ENCODE measurements around the gene PRKN.

PRKN gene

DNA sequence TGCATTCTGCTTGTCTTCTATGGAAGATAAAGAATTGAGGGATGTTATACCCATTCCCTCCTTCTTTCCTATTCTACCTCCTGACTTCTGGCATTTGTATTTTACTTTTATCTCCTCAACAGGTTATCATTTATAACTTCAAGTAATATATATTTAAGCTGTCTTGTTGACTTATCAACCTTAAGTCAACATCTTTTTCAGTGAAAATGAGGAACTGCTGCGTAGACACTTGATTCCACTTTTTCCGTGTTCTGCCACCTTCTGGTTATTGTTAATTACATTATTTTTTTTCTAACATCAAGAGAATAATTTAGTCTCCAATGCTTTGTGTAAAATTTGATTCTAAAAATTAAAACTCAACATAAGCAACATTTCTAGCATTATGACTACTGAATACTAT, 107.5 kb downstream of the PRKN start:
- DNase-seq, result no peak

DNA sequence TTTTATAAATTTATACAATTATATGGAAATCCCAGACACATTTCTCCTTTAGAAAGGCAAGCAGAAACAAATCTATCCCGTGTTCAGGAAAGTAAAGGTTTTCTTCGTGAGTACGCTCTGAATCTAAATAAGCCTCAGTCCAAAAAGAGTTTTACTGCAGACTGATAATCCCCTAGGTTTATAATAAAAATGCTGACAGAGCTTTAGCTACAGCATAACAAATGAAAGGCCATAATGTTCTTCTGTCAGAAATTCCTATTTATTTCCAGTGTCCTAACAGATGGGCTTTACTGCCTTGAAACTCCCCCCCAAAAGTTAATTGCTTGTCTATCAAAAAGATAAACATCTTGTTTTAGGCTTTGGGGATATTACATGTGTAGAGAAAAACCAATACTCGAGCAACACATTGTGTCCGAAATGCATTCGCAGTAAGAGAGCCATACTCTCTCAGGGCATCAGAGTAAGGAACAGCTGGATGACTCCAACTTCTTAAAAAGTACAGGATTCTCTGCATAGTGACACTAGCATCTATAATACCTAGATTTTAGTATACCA, 109.0 kb downstream of the PRKN start:
- DNase-seq, result no peak

DNA sequence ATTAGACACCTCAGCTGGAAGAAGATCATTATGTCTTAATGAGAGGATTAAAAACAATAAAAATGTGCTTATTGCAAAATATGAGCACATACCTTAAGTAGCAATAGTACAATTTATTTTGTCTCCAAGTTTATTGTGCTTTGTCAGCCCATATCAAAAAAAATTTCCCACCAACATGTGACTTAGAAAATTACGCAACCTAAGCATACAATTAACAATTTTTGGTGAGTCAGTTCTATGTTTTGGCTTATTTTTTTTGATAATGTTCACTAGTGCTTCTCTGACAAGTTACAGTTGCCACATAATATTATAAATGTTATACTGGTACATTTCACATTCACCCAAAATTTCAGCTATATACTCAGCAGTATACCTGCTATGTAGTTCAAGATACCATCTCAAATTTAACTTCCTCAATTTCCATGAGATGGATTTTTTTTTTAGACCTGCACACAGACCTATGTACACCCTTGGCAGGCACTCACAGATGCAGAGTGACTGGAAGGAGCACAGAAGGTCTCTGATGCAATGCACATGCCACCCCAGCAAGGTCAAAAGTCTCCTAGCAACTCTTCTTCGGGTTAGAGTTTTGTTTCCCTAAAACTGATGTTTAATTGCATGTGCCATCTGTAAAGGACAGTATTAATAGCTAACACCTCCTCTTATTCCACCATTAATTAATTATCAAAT, 112.4 kb downstream of the PRKN start:
- no peak for DNase-seq

DNA sequence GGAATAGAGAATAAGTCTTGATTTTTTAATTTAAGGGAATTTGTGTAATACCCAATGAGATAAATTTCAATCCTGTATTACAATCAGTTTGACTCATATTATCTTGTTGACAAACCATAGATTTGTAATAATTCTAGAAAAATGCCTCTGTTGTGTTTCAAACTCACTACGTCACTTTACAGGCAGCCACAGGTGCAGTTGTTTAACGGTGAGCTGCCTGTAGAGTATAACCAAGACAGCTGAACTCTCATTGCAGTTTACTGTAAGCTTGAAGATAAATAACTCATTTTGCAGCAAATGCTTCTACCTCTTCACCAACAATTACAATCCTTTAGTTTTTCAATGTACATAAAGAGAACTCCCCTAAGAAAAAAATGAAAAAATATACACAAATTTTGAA, 114.3 kb downstream of the PRKN start:
- no peak for DNase-seq

DNA sequence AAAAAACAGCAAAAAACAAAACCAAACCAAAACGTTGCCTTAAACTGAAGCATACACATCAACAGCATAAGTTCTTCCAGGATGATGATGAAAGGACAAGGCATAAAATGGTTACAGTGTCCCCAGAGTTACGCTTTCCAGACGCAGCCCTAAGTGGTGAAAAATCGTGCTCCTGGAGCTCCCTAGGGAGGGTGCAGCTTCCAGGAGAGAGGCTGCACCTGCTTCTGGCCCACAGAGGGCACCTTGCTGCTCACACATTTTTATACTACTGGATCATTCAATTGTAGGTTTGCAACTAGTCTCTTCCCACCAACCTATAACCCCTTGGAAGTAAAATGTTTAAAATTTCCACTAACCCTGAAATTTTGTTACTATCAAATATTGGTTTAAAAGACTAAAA, 115.0 kb downstream of the PRKN start:
- DNase-seq, result no peak

DNA sequence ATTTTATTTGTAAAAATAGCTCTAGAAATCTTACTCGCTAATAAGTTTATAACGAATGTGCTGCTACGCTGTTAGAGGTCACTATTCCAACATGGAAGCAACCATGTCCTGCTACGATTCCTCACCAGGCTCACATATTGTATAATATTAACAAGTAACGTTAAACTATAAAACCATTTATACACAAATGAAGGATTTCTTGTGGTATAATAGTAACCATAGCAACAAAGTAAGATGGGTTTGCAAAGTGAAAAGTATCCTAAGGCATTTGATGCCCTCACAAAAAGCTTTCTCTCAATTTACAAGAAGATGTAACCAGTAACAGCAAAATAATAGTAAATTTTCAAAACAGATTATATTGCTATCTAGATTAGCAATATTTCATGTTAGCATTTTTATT, 117.2 kb downstream of the PRKN start:
- DNase-seq, result no peak

DNA sequence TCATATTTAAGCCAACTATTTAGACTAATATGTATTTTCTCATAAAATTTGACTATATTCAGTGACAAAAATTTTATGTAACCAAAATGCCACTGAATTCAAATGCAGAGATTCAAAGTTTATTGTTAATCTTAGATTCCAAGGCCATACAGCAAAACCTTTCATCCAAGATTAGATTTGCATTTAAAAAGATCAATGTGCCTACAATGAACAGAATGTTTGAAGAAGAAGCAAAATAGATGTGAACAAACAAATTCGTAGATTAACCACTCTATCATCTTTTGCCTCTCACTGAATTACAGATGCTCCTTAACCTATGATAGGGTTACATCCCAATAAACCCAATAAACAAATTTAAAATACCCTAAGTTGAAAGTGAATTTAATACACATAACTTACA, 121.7 kb downstream of the PRKN start:
- DNase-seq, result no peak

DNA sequence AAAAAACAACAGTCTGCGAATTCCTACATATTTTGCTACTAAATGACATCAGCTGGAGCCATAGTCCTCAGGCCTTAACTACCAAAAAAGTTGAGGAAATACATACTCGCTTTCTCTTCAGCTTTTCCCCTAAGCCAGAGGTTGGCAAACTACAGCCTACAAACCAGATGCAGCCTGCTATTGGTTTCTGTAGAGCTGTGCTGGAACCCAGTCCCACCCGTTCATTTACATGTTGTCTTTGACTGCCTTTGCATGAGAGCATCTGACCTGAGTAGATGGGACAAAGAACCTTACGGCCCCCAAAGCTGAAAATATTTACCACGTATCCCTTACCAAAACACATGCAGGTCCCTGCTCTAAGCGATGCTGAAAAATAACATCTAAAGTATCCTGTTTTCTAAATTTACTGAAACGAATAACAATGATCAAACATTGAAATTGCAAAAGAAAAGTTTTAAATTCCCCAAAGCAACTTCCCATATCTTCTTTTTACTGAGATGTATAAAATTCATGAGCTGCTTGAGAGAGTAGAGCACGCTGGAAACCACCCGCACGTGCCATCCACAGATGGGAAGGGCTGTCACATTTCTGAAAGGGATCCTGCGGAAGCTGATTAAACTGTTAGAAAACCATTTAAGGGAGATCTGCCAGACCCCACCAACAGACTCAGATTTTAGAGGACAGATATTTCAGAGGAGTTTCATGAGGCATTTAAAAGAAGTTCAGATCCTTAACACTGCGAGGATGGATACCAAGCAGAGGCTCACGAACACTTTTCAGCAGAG, 124.1 kb downstream of the PRKN start:
- no peak for DNase-seq

DNA sequence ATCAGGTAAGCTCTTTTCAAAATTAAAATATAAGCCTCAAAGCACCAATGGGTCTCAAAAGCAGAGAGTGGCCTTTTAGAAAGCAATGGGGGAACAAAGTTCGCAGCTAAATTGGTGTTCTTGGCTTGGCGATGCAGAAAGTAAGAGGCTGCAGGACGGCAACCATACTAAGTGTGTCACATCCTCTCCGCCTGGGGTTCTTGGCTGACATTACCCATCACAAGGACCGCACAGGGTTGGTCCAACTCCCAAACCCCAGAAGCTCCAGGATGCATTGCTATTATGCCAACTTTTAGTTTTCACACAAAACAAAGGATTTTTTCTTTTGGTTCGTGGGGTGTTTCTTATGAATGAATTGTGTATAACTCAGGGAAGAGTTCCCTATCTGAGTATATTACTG, 124.8 kb downstream of the PRKN start:
- DNase-seq, result peak in 5 of 56 donors; percentile 4 to 16 (median 4)

DNA sequence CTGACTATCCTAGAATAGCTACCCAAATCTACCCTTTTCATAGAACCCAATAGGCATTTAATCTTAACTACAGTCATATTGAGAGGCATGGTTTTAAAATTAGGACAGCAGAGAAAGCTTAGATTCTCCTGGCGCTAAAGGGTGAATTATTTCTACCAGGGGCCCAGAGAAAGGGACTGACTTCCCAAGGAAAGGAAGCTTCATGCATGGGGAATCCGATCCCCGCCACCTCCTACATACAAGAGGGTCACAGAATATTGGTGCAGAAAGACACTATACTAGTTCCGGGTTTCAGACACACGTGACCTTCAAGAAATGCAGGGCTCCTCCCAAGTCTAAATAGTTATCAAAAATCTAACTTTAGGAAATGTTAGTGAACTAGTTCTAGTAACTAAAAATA, 130.9 kb downstream of the PRKN start:
- DNase-seq, result no peak

DNA sequence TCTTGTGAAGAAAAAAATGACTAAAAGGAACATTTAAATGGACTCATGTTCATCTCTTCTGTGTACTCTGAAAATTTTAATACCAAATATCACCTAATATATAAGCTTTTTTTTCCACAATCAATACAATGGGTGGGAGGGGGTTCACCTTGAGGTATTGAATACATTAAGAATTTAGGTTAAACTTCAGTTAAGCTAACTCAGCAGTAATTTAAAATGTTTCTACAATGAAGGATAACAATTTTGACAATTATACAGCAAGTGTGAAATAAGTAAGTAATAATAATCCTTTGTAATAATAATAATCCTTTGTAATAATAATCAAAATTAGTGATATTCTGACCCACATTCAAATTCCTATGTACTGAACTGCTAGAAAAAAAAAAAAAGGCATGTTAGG, 136.0 kb downstream of the PRKN start:
- DNase-seq, result no peak

DNA sequence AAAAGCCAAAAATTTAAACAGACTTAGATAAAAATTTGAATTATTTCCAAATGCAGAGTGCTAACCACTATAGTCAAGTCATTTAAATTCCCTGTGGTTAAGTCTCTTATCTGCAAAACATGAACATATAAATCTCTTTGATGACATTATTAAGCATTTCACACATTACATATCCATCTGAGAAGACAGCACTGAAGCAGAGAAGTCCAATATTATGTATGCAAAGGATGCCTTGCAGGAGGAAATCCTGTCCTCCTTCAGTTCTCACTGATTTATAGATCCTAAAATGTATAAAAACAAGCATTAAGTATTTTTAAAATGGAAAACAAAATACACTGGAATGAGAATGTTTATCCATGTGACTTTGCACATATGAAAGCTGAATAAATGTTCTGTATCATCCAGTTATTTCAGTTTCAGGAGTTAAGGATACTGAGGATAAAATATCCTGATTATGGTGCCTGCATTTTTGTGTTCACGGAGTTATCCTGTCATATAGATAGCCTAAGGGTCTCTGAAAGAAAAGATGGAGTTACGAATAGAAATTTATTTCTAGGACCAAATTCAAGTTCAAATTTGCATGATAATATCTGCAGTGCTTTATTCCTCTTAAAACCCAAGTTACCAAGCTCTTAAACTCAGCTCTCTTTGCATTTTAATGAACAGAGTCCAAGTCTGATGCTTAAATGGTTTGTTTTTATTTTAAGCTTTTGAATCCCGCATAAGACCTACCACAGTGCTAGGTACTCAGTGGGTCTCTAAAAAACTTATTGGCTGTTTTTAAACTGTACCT, 145.4 kb downstream of the PRKN start:
- no peak for DNase-seq

DNA sequence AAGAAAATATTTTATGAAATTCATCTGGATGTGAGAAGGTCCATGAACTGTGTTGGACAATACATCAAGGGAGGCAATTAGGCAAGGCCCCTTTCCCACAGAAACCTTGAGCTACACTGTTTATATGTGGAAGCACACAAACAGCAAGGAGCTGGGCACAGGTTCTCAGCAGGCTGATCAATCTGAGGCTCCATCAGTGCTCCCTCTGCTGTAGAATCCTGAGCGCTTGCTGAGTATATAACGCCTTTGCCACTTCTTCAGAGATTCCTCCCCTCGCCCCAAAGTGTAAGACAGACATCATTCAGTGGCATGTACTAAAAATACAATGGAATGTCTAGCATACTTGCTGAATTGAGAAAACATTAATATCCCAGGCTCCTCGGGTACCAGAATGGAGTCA, 146.9 kb downstream of the PRKN start:
- DNase-seq, result no peak

DNA sequence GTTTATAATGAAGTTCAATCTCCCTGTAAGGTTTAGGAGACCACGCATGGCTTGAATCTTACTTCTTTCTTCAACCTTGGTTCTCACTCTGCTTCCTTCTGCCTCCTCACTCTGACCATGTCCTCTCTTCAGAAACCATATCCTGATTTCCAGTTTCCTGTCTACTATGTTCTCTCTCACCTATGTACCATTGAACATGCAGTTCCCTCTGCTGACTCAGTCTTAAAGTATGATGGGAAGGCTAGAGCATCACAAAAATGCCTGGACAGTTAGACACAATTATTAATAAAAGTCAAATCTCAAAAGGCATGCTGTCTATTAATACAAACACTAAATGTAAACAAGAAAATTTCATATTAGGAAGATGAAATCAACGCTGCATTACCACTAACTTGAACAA, 151.6 kb downstream of the PRKN start:
- no peak for DNase-seq

DNA sequence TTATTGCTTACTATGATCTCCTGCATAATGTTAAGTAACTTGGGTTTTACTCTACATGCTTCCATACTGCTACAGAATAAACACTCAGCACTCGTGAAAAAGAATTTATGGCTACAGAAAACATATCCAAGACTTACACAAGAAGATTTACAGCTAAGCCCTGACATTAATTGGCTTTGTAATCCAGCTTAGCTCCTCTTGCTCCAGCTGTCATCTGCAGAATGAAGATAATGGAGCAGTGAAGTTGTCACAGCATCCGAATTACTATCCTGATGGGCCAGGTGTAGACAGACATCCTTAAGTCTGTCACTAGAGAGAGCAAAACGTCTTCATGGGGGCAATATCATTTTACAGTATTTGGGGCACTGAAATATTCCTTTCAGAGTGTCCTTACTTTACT, 155.3 kb downstream of the PRKN start:
- DNase-seq, result no peak

DNA sequence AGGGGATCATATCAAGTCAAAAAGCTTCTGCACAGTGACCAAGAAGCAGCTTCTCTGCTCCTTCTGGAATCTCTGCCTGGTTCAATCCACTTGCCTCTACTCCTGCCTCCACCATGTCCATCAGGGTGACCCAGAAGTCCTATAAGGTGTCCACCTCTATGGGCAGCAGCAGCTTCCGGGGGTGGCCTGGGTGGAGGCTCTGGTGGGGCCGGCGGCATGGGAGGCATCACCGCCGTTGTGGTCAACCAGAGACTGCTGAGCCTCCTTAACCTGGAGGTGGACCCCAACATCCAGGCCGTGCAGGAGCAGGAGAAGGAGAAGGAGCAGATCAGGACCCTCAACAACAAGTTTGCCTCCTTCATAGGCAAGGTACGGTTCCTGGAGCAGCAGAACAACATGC, 159.3 kb downstream of the PRKN start:
- no peak for DNase-seq

DNA sequence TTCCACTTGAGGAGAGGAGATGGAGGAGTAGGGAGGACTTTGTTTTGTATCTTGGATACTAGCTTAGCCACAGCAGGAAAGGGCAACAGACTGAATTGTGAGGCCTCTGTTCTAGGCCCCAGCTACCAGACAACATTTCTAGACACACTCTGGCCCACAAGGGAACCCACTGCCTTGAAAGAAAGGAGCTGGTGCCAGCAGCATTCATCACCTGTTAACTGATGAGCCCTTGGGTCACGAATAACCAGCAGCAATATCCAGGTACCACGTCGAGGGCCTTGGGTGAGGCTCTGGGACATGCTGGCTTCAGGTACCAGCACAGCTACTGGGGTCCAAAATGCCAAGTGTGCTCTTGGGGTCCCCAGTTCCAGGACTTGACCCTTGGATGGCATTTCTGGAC, 165.5 kb downstream of the PRKN start:
- no peak for DNase-seq

DNA sequence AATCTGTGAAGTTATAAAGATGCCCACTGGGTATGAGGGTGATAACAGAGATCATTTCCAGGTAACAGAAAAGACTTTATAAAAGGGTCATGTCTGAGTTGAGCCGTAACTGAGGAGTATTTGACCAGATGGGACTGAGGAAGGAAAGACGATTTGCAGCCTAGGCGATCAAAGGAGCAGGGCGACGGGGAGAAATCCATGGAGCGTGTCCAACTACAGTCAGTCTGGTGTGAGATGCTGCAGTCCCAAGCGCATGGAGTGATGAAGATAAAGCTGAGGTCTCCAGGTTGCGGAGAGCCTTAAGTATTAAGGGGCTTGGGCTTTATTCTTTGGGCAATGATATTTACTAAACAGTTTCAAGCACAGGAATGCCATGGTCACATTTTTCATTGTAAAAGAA, 166.7 kb downstream of the PRKN start:
- DNase-seq, result no peak

DNA sequence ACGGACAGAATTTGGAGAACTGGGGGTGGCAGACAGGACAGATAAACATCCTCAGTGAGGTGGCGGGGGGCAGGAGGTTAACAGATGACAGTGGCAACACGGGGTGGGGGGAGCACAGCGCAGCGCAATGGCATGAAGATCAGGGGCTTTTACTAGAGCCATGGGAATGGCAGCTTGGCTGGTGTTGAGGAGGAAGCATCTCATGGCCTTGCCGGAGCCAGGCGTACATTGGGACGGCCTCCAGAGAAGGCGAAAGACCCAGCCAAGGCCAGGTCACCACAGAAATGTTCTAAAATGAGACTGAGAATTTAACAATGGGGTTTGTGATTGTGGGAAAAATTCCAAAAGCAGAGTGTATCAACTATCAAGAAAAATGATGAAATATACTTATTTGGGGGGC, 173.0 kb downstream of the PRKN start:
- no peak for DNase-seq

DNA sequence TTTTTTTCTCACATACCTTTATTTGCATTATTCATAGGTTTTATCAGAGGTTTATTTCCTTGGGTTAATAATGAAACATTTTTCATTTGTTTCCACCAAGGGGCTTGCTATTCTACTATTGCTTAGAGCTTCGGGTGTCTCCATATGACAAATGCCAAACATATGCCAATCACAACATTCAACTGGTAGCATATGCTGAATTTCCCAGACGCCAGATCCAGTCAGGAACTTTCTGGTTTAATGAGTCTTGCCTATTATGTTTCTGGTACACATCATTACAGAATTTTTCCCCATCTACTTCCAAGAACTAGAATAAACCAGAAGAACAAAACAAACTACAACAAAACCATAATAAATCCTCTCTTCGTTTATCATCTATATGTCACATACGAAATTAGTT, 180.7 kb downstream of the PRKN start:
- no peak for DNase-seq

DNA sequence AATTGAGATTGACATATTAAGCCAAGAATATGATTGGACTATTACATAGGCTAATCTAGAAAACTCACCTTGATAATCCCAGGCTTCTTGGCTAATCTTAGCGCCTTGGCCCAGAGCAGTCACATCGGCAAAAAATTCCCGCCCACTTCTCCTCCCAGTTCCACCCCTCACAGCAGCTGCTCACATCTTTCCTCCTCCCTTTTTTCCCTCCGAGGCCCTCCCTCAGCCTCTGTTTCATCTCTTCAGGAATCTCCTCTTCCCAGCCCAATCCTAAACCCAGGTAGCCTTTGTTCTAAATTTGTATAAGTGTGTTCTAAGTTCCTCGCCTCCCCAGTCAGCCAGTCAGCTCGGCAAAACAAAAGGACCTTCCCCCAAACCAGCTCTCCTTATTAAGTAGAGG, 184.3 kb downstream of the PRKN start:
- DNase-seq, result no peak

DNA sequence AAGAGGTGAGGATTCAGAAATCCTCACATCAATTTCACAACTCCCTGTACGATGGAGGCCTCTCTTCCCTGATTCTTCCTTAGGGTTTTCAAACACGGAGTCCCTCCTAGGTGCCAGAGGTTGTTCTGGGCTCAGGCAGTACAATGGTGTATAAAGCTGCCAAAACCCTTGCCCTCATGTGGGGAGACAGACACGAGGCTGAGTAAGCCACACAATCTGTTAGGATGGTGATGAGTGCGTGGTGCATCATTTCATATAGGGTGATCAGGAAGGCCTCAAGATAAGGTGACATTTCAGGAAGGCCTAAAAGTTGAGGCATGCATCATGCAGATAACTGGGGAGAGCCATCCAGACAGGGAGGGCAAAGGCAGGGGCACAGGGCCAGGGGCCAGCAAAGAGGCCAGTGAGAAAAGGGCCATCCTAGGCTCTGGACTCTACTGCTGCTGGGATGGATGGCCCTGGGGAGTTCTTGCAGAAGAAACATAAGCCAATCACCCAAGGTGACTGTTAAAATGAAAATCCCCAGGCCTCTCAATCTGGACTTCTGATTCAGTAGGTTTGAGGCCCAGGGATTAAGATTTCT, 186.5 kb downstream of the PRKN start:
- DNase-seq, result no peak
